Esophagus squamous epithelium (tissue), 5 donors: ENCODE data around the gene METTL21C. TPM values are rescaled to one million over a fixed set of nuclear protein-coding genes. Genes with fewer than 3 reads are reported as not detected.

Experiments
- DNase-seq: peaks from one replicate; lab custom pipeline; 2025; lab: John Stamatoyannopoulos, UW
- H3K27ac ChIP-seq, 4 donors: fragments of 200-600 bp; sonication (generic); one replicate each; pipeline ENCODE4 v1.5.1; 2016 to 2019; ENCODE audit warnings: mild to moderate bottlenecking in 1 of 4
- H3K27me3 ChIP-seq, 4 donors: fragments of 200-600 bp; sonication (generic); 1 replicate in 3 of 4; 2 replicates in 1 of 4; pipeline versions ENCODE4 v1.5.1 to v1.6.0; 2017 to 2021; ENCODE audit warnings: antibody characterized with exemption in 1 of 4
- H3K36me3 ChIP-seq, 3 donors: fragments of 200-600 bp; sonication (generic); one replicate each; pipeline ENCODE4 v1.5.1; 2016 to 2019
- H3K4me1 ChIP-seq, 3 donors: fragments of 200-600 bp; sonication (generic); one replicate each; pipeline ENCODE4 v1.5.1; 2017 to 2019
- H3K4me3 ChIP-seq, 4 donors: fragments of 200-600 bp; sonication (generic); 1 replicate in 3 of 4; 2 replicates in 1 of 4; pipeline ENCODE4 v1.5.1; 2016 to 2019; ENCODE audit warnings: mild to moderate bottlenecking in 2 of 4, moderate library complexity in 1 of 4
- H3K9me3 ChIP-seq, 3 donors: fragments of 200-600 bp; sonication (generic); one replicate each; pipeline ENCODE4 v1.5.1; 2016 to 2019
- POLR2A ChIP-seq, 4 donors: fragments of 450-650 bp; IDR thresholded peaks; one replicate each; pipeline ENCODE4 v1.6.1; 2017; ENCODE audit warnings: antibody characterized with exemption in 4 of 4, mild to moderate bottlenecking in 4 of 4, moderate library complexity in 3 of 4
- WGBS, 2 donors: methylation state at CpG; one replicate each; pipeline ENCODE4 v1.1.5; 2018; 5-methylcytosine and 5-hydroxymethylcytosine counted together
- intact Hi-C: fragments of 100-400 bp; cut with DNase I; formaldehyde crosslinking; loops from one replicate; pipeline ENCODE4 v1.15.0; 2022
- total RNA-seq, 4 donors: library from RNA; depleted of rRNA; stranded (reverse); fragments of >200 nt; gene quantifications; one replicate each; pipeline ENCODE4 v1.1.0, GENCODE V29; 2016
- TF ChIP-seq, protein P1 (sequence below), 6 experiments: fragments of 450-650 bp in 4 of 6; fragments of 200-600 bp in 2 of 6; sonication (generic) in 2 of 6; IDR thresholded peaks; one replicate each; pipeline ENCODE4 v1.5.1; 2016 to 2019; ENCODE audit warnings: antibody characterized with exemption in 6 of 6, mild to moderate bottlenecking in 4 of 6, moderate library complexity in 4 of 6
- donor health status: DM: yes; HTN: yes; CAD: no.

The METTL21C gene
- total RNA-seq, 4 donors from 2014 or later = not detected

DNA sequence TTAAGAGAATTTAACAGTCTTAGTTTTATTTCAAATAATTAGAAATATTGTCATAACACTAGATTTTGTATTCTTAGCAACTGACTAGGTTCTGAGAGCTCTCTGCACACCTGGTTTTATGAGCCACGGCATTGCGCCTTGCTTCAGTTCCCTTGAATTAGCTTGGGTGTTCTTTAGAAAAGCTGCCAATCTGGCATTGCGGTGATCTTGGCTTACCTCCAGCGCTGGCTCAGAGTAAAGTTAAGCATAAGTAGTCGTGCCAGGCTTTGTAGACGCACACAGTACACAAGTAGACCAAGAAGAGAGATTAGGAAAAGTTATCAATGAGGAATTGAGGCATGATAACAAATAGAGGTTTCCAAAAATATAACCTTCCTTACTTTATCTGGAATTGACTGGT lies 52.4 kb downstream of the METTL21C start:
- no peak overlapping the region for H3K4me3 ChIP-seq
- no peaks in the 10 kb centered on the region for H3K27me3 ChIP-seq
- no peaks in the 10 kb centered on the region for H3K9me3 ChIP-seq
- peaks cover 0 to 23% (median 0%) of the 10 kb centered on the region in 3 donors for H3K4me1 ChIP-seq
- WGBS, 2 donors = 46 to 66% methylated on average over 6 of the region's 6 CpGs
- no peak for TF ChIP-seq POLR2A (IDR thresholded peaks at IDR 0.05)
- TF ChIP-seq, protein P1, sequence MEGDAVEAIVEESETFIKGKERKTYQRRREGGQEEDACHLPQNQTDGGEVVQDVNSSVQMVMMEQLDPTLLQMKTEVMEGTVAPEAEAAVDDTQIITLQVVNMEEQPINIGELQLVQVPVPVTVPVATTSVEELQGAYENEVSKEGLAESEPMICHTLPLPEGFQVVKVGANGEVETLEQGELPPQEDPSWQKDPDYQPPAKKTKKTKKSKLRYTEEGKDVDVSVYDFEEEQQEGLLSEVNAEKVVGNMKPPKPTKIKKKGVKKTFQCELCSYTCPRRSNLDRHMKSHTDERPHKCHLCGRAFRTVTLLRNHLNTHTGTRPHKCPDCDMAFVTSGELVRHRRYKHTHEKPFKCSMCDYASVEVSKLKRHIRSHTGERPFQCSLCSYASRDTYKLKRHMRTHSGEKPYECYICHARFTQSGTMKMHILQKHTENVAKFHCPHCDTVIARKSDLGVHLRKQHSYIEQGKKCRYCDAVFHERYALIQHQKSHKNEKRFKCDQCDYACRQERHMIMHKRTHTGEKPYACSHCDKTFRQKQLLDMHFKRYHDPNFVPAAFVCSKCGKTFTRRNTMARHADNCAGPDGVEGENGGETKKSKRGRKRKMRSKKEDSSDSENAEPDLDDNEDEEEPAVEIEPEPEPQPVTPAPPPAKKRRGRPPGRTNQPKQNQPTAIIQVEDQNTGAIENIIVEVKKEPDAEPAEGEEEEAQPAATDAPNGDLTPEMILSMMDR (IDR thresholded peaks at IDR 0.05) = no peak
- intact Hi-C loops = no loop called here
- H3K27ac ChIP-seq = no peak overlapping the region
- H3K36me3 ChIP-seq = peaks cover 0 to 93% (median 21%) of the 10 kb centered on the region in 3 donors
- no peak for DNase-seq

DNA sequence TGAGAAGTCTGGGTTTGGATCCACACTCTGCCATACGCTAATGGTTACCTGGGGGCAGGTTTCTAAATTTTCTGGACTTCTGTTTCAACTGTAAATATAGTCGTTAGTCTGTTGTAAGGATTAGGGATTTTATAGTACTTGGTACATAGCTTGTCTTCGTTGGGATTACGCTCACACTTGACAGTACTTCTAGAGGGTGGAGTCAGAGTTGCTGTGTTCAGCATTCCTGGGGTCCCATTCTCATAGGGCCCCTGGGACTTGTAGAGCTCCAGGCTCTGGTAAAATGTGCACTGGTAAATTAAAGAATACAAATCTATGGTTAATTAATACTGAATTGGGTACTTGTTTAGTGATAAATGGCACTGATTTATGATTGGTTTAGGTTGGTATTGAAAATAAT lies 52.8 kb downstream of the METTL21C start:
- Histone ChIP-seq H3K36me3 (peaks cover 0 to 93% (median 24%) of the 10 kb centered on the region in 3 donors), H3K4me1 (peaks cover 0 to 23% (median 0%) of the 10 kb centered on the region in 3 donors), H3K27ac (no peak overlapping the region), H3K27me3 (no peaks in the 10 kb centered on the region), H3K9me3 (no peaks in the 10 kb centered on the region), H3K4me3 (no peak overlapping the region)
- intact Hi-C loops = no loop called here
- TF ChIP-seq POLR2A (IDR thresholded peaks at IDR 0.05) = no peak
- TF ChIP-seq, protein P1 (IDR thresholded peaks at IDR 0.05) = no peak
- no peak for DNase-seq
- WGBS, 2 donors = 58 to 68% methylated on average over 4 of the region's 4 CpGs

DNA sequence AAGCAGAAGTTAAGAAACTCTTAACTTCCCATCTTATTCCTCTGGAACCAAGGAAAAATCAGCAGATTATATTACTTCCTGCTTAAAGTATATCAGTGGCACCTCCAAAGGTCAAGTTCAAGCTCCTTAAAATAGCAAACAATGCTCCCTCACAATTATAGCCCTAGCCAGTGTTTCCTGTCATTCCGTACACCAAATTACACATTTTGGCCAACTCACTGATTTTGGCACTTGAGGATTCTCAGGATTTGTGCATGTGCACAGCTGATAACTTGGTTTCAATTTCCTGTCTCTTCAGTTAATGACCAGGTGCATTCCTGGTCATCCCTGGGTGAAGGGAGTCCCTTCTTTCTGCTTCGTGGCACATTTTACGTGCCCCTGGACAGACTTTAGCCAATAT lies 56.1 kb downstream of the METTL21C start:
- intact Hi-C loops = no loop called here
- 74 to 79% methylated on average over 3 of the region's 3 CpGs for WGBS, 2 donors

More for the DNA sequence above, 56.1 kb downstream of the METTL21C start:
- peaks cover 0 to 23% (median 0%) of the 10 kb centered on the region in 3 donors for H3K4me1 ChIP-seq
- no peak for TF ChIP-seq POLR2A (IDR thresholded peaks at IDR 0.05)
- TF ChIP-seq, protein P1 (IDR thresholded peaks at IDR 0.05) = no peak
- no peaks in the 10 kb centered on the region for H3K27me3 ChIP-seq
- H3K9me3 ChIP-seq = no peaks in the 10 kb centered on the region
- H3K4me3 ChIP-seq = no peak overlapping the region
- DNase-seq = no peak
- H3K36me3 ChIP-seq = peaks cover 0 to 93% (median 30%) of the 10 kb centered on the region in 3 donors
- no peak overlapping the region for H3K27ac ChIP-seq

Other genes starting within 250 kb of the METTL21C start
- gene TPP2, start 98.1 kb downstream of the METTL21C start, total RNA-seq = 10 to 100 TPM; 19.9 to 39.9 (median 25.1) TPM
- 10 to 100 TPM in 3 of 4 donors, 1 to 10 TPM in 1; 6.6 to 20.9 (median 12.4) TPM for gene TEX30, start 78.7 kb upstream of the METTL21C start, total RNA-seq
- gene POGLUT2, start 103.9 kb upstream of the METTL21C start, total RNA-seq = 1 to 10 TPM in 2 of 4 donors, under 1 TPM in 2; 0.50 to 3.2 (median 1.8) TPM
- gene BIVM, start 104.1 kb upstream of the METTL21C start, total RNA-seq = 10 to 100 TPM in 2 of 4 donors, 1 to 10 TPM in 2; 6.4 to 17.5 (median 9.8) TPM
- 10 to 100 TPM; 34.9 to 70.1 (median 48.3) TPM for gene ERCC5, start 151.0 kb upstream of the METTL21C start, total RNA-seq